Transverse colon (tissue), 4 donors: ENCODE data around the gene NISCH.

Experiments
- CTCF ChIP-seq, 5 experiments: fragments of 200-600 bp in 3 of 5; fragments of 450-650 bp in 2 of 5; sonication (generic) in 3 of 5; IDR thresholded peaks; 1 replicate in 2 of 5; 2 replicates in 3 of 5; pipeline ENCODE4 v1.5.1; 2016 to 2017; ENCODE audit warnings: antibody characterized with exemption in 5 of 5, inconsistent platforms in 3 of 5, mild to moderate bottlenecking in 2 of 5, moderate library complexity in 1 of 5
- POLR2AphosphoS5 ChIP-seq, 3 donors: sonication (generic); formaldehyde crosslinking; IDR thresholded peaks; one replicate each; pipeline ENCODE4 v1.6.1; 2016; ENCODE audit warnings: antibody characterized with exemption in 3 of 3

GRCh38 chr3:52455283-52456168 lies at the start of gene NISCH:
- peak; percentile 52 to 88 (median 71) for TF ChIP-seq POLR2AphosphoS5 (IDR thresholded peaks at IDR 0.05)
- TF ChIP-seq CTCF (IDR thresholded peaks at IDR 0.05), result no peak
